Measurements from ENCODE around the gene SLC39A11.

DNA sequence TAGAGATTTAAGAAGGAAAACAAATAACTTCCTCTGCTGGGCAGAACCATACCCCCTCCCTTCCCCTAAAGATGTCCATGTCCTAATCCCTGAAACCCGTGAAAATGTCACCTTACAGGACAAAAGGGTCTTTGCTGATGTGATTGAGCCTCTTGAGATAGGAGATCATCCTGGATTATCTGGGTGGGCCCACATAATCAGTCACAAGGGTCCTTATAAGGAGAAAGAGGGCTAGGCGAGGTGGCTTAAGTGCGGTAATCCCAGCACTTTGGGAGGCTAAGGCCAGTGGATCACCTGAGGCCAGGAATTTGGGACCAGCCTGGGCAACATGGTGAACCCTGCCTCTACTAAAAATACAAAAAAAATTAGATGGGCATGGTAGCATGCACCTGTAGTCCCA, 12.0 kb upstream of the SLC39A11 start:
- TF ChIP-seq, protein P1, sequence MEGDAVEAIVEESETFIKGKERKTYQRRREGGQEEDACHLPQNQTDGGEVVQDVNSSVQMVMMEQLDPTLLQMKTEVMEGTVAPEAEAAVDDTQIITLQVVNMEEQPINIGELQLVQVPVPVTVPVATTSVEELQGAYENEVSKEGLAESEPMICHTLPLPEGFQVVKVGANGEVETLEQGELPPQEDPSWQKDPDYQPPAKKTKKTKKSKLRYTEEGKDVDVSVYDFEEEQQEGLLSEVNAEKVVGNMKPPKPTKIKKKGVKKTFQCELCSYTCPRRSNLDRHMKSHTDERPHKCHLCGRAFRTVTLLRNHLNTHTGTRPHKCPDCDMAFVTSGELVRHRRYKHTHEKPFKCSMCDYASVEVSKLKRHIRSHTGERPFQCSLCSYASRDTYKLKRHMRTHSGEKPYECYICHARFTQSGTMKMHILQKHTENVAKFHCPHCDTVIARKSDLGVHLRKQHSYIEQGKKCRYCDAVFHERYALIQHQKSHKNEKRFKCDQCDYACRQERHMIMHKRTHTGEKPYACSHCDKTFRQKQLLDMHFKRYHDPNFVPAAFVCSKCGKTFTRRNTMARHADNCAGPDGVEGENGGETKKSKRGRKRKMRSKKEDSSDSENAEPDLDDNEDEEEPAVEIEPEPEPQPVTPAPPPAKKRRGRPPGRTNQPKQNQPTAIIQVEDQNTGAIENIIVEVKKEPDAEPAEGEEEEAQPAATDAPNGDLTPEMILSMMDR (conservative IDR thresholded peaks at IDR 0.05 in 1 of 2, IDR thresholded peaks at IDR 0.05 in 1 of 2; ENCODE audit: low read depth in 1 of 2, low read length in 2 of 2): no peak
- TF ChIP-seq EZH2 (IDR thresholded peaks at IDR 0.05; ENCODE audit: low read length, missing control alignments): no peak

Data from fibroblast of lung (primary cell).